ENCODE results near the gene FOXN3. TPM values are rescaled to one million over a fixed set of nuclear protein-coding genes. Genes with fewer than 3 reads are reported as not detected.

The FOXN3 gene
- polyA plus RNA-seq, 2 of the 4 experiments (the other 2 are of a cell fraction) = 6.0 to 6.4 TPM

GRCh38 chr14:89455412-89455811 is 38.4 kb upstream of the FOXN3 start:
- FAIRE-seq (no peak), ATAC-seq (no peak), DNase-seq (ENCODE audit: low read depth in 1 of 2, low spot score in 1 of 2) (no peak)
- Histone ChIP-seq H3K4me3 (no peak overlapping the region), H3K27ac (no peak overlapping the region), H3K4me2 (no peak overlapping the region), H3K4me1 (no peaks in the 10 kb centered on the region), H3K9me3 (no peaks in the 10 kb centered on the region)
- WGBS (ENCODE audit: missing lambda C conversion rate) = 53% methylated on average over 9 of the region's 9 CpGs
- no peak for TF ChIP-seq E2F6 (IDR thresholded peaks at IDR 0.05; ENCODE audit: borderline replicate concordance, low read depth)
- POLR2A ChIA-PET = no interaction called here
- CTCF ChIA-PET = no interaction called here

- TF ChIP-seq MAX (IDR thresholded peaks at IDR 0.05) = no peak
- no peak for TF ChIP-seq RNF2 (IDR thresholded peaks at IDR 0.05; ENCODE audit: borderline replicate concordance, low read depth)
- no peak for TF ChIP-seq FOSB (CRISPR knock-in tag; IDR thresholded peaks at IDR 0.05)
- no peak for TF ChIP-seq HOXB13 (CRISPR knock-in tag; IDR thresholded peaks at IDR 0.05; ENCODE audit: low read depth)
- no peak for TF ChIP-seq POLR2A (IDR thresholded peaks at IDR 0.05; ENCODE audit: low read length)
- TF ChIP-seq MAZ (IDR thresholded peaks at IDR 0.05; ENCODE audit: borderline replicate concordance, low read depth, low read length) = no peak
- no peak for TF ChIP-seq JUNB (IDR thresholded peaks at IDR 0.05)
- no peak for TF ChIP-seq E2F6 (IDR thresholded peaks at IDR 0.05; ENCODE audit: borderline replicate concordance, low read depth)
- TF ChIP-seq CHD4 (IDR thresholded peaks at IDR 0.05; ENCODE audit: borderline replicate concordance) = no peak
- TF ChIP-seq PHF8 (IDR thresholded peaks at IDR 0.05; ENCODE audit: borderline replicate concordance, low read depth) = no peak
- TF ChIP-seq HOXB5 (CRISPR knock-in tag; IDR thresholded peaks at IDR 0.05) = no peak
- no peak for TF ChIP-seq RFX5 (IDR thresholded peaks at IDR 0.05)
- TF ChIP-seq MAFK (IDR thresholded peaks at IDR 0.05; ENCODE audit: partially characterized antibody) = no peak
- no peak for TF ChIP-seq ATOH8 (CRISPR knock-in tag; IDR thresholded peaks at IDR 0.05; ENCODE audit: low read depth)
- TF ChIP-seq FOSL2 (IDR thresholded peaks at IDR 0.05) = no peak
- TF ChIP-seq FOSL2 (CRISPR knock-in tag; IDR thresholded peaks at IDR 0.05) = no peak
- no peak for TF ChIP-seq REST (IDR thresholded peaks at IDR 0.05)
- TF ChIP-seq ZC3H11A (IDR thresholded peaks at IDR 0.05) = no peak
- no peak for TF ChIP-seq USF2 (IDR thresholded peaks at IDR 0.05)
- no peak for ATAC-seq
These were observed 38.0 kb upstream of the FOXN3 start for GRCh38 chr14:89454996-89455395.

More at GRCh38 chr14:89454996-89455395, 38.0 kb upstream of the FOXN3 start:
- Histone ChIP-seq H3K4me2 (no peak overlapping the region), H3K4me1 (no peaks in the 10 kb centered on the region), H3K27ac (no peak overlapping the region), H3K9me3 (no peaks in the 10 kb centered on the region), H3K4me3 (no peak overlapping the region)
- POLR2A ChIA-PET = no interaction called here
- no peak for FAIRE-seq
- DNase-seq (ENCODE audit: low read depth in 1 of 2, low spot score in 1 of 2) = no peak
- 66% methylated on average over 10 of the region's 10 CpGs for WGBS (ENCODE audit: missing lambda C conversion rate)
- CTCF ChIA-PET = no interaction called here
